HG03558 (cell line): ENCODE results near the gene PTPN13.

Experiments
- ATAC-seq: cut with Tn5 transposase; IDR thresholded peaks from one replicate; pipeline ENCODE4 v1.9.1; 2021; ENCODE audit warnings: moderate number of reproducible peaks; ENCODE audit not compliant: unreplicated experiment; ENCODE audit errors: extremely low read depth

PTPN13 gene

GRCh38 chr4:86788826-86789225, 194.7 kb downstream of the PTPN13 start:
- no peak for ATAC-seq

GRCh38 chr4:86791126-86791525, 197.0 kb downstream of the PTPN13 start:
- ATAC-seq, result no peak

- no peak for ATAC-seq
Measured at GRCh38 chr4:86809809-86810208, 215.7 kb downstream of the PTPN13 start.

- ATAC-seq, result no peak
Measured at GRCh38 chr4:86810847-86811246, 216.7 kb downstream of the PTPN13 start.

- ATAC-seq, result no peak
Measured at GRCh38 chr4:86815653-86816052, 221.5 kb downstream of the PTPN13 start.

GRCh38 chr4:86816501-86817273, 222.6 kb downstream of the PTPN13 start:
- ATAC-seq, result no peak

- ATAC-seq, result no peak
Measured at GRCh38 chr4:86818211-86818610, 224.1 kb downstream of the PTPN13 start.

GRCh38 chr4:86818841-86819240, 224.7 kb downstream of the PTPN13 start:
- no peak for ATAC-seq

- ATAC-seq, result no peak
Measured at GRCh38 chr4:86819561-86819960, 225.4 kb downstream of the PTPN13 start.

- ATAC-seq, result no peak
Measured at GRCh38 chr4:86821151-86821550, 227.0 kb downstream of the PTPN13 start.

- no peak for ATAC-seq
Measured at GRCh38 chr4:86822136-86822535, 228.0 kb downstream of the PTPN13 start.

- no peak for ATAC-seq
Measured at GRCh38 chr4:86825511-86825910, 231.4 kb downstream of the PTPN13 start.

- no peak for ATAC-seq
Measured at GRCh38 chr4:86831262-86832130, 237.4 kb downstream of the PTPN13 start.

- no peak for ATAC-seq
Measured at GRCh38 chr4:86833615-86834014, 239.5 kb downstream of the PTPN13 start.

GRCh38 chr4:86834901-86835300, 240.8 kb downstream of the PTPN13 start:
- no peak for ATAC-seq

GRCh38 chr4:86835677-86836076, 241.6 kb downstream of the PTPN13 start:
- no peak for ATAC-seq

- no peak for ATAC-seq
Measured at GRCh38 chr4:86837691-86838503, 243.8 kb downstream of the PTPN13 start.

GRCh38 chr4:86840858-86841257, 246.7 kb downstream of the PTPN13 start:
- no peak for ATAC-seq

GRCh38 chr4:86841309-86841708, 247.2 kb downstream of the PTPN13 start:
- ATAC-seq, result no peak

- no peak for ATAC-seq
Measured at GRCh38 chr4:86845593-86845992, 251.5 kb downstream of the PTPN13 start.

GRCh38 chr4:86846921-86847320, 252.8 kb downstream of the PTPN13 start:
- ATAC-seq, result no peak
